Fibroblast of pulmonary artery (primary cell): ENCODE measurements around the gene ABCA2.

ENCODE experiments used
- DNase-seq: peaks from one replicate; pipeline ENCODE4 v3.0.0-alpha.2; 2010; ENCODE audit warnings: low read depth
- H3K4me3 ChIP-seq: replicated peaks from 2 replicates; pipeline ENCODE4 v1.5.1; 2011; ENCODE audit warnings: low read depth, mild to moderate bottlenecking, control low read depth, low read length, moderate library complexity
- TF ChIP-seq, protein P1 (sequence below): IDR thresholded peaks from 2 replicates; pipeline ENCODE4 v1.5.1; 2011; ENCODE audit warnings: mild to moderate bottlenecking, control low read depth, low read length, inconsistent platforms; ENCODE audit errors: missing control alignments

ABCA2 gene

DNA sequence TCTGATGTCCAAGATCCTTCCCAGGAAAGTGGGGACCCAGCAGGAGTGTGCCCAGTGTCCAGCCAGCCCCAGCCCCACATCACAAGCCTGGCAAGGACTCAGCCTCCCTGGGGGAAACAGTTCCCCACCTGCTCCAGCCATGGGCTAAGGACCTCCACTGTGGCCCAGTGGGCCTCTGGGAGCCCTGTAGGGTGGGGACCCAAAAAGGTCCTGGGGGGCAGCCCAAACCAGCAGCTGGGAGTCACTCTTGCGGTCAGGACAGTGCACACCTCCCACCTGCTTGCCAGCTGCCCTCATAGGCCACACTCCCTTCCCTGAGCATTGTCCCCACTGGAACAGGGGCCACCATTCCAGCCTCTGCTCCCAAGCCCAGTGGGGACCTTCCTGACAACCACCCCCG lies 1.7 kb downstream of the ABCA2 start:
- TF ChIP-seq, protein P1, sequence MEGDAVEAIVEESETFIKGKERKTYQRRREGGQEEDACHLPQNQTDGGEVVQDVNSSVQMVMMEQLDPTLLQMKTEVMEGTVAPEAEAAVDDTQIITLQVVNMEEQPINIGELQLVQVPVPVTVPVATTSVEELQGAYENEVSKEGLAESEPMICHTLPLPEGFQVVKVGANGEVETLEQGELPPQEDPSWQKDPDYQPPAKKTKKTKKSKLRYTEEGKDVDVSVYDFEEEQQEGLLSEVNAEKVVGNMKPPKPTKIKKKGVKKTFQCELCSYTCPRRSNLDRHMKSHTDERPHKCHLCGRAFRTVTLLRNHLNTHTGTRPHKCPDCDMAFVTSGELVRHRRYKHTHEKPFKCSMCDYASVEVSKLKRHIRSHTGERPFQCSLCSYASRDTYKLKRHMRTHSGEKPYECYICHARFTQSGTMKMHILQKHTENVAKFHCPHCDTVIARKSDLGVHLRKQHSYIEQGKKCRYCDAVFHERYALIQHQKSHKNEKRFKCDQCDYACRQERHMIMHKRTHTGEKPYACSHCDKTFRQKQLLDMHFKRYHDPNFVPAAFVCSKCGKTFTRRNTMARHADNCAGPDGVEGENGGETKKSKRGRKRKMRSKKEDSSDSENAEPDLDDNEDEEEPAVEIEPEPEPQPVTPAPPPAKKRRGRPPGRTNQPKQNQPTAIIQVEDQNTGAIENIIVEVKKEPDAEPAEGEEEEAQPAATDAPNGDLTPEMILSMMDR = no peak

GRCh38 chr9:137025517-137025966 lies 2.5 kb downstream of the ABCA2 start:
- DNase-seq = no peak
- TF ChIP-seq, protein P1 = no peak
- no peak overlapping the region for H3K4me3 ChIP-seq

More for the DNA sequence above, 1.7 kb downstream of the ABCA2 start:
- no peak overlapping the region for H3K4me3 ChIP-seq
- DNase-seq = no peak

GRCh38 chr9:137023583-137023991 lies 4.5 kb downstream of the ABCA2 start:
- H3K4me3 ChIP-seq = no peak overlapping the region
- TF ChIP-seq, protein P1 = no peak
- DNase-seq = no peak

DNA sequence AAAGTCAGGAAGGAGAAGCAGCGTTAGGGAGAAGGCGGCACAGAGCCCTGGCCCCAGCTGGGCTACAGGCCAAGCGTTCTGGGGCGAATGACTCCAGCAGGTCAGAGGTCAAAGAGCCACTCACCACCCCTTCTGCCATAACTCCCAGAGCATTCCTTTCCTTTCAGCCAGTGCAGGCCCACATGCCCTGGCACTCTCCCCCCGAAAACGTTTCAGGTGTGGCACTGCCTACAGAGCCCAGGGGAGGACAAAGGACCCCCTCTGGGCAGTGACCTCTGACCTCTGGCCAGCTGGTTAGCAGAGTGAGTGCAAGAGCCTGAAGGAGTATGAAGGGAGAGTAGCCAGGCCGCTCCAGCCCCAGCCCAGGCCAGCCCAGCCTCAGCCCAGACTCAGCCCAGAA lies 4.9 kb downstream of the ABCA2 start:
- H3K4me3 ChIP-seq = no peak overlapping the region
- TF ChIP-seq, protein P1 = no peak
- no peak for DNase-seq

DNA sequence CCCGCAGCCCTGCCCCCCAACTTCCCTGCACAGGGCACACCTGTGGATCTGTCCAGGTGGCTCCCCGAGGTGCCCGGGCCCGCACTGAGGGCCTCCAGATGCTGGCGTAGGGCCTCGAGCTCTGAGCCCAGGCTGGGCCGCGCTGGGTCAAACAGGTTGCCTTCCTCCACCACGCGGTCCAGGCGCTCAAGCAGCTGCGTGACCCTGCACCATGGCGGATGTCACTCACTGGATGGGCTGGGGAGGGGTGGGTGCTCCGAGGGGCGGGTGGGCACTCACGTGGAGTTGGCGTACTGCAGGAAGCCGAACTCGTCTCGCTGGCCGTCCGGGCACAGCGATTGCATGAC lies 5.4 kb downstream of the ABCA2 start:
- no peak overlapping the region for H3K4me3 ChIP-seq
- TF ChIP-seq, protein P1 = no peak
- DNase-seq = no peak

DNA sequence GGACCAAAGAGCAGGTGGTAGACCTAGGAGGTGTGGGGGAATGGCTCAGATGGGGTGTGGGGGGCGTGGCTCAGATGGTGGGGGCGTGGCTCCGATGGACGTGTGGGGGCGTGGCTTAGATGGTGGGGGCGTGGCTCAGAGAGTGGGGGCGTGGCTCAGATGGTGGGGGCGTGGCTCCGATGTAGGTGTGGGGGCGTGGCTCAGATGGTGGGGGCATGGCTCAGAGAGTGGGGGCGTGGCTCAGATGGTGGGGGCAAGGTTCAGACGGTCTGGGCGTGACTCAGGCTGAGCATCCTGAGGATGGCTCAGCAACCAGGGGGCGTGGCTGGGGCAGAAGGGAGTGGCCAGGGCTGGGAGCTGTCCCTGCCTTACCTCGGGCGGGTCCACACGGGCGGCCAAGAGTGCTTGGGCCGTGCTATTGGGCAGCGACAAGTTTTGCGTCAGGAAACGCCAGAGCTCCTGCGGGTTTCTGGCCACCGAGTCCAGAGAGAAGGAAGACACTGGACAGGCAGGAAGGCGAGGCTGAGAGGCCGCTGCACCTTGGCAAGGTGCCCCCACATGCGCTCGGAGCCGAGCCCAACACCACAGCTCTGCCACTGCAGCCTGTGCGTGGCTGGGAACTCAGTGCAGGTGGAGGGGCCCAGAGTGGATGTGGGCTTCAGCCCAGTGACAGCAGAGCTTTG lies 5.9 kb downstream of the ABCA2 start:
- TF ChIP-seq, protein P1 = no peak
- H3K4me3 ChIP-seq = no peak overlapping the region
- DNase-seq = peak; percentile 51

GRCh38 chr9:137021568-137021978 lies 6.5 kb downstream of the ABCA2 start:
- TF ChIP-seq, protein P1 = no peak
- H3K4me3 ChIP-seq = no peak overlapping the region

More at GRCh38 chr9:137021568-137021978, 6.5 kb downstream of the ABCA2 start:
- no peak for DNase-seq
